Jurkat, Clone E6-1 (cell line): Measurements from ENCODE around the gene NACAD.

Source experiments
- DNase-seq: peaks from one replicate; pipeline ENCODE4 v3.0.0-alpha.2; 2011; ENCODE audit warnings: low read depth, low spot score
- H3K4me3 ChIP-seq: 2 replicates; pipeline ENCODE4 v1.5.1; 2011; ENCODE audit warnings: mild to moderate bottlenecking, low read length, control low read depth, moderate library complexity

NACAD gene

GRCh38 chr7:45098983-45099839, 10.4 kb upstream of the NACAD start:
- DNase-seq = no peak
- H3K4me3 ChIP-seq = no peak overlapping the region

DNA sequence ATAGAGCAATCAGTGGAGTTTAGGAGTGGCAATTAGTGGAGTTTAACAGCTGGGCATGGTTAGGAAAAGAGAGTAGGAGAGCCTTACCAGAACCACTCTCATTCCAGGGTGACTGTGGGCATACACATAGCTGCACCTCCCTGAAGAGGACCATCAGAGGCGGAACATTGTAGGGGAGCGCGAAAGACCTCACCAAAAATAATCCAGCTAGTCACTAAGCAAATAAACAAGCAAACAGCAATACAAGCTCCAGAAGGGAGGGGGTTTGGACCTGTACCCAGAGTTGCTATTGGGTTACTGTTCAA, 4.1 kb upstream of the NACAD start:
- no peak overlapping the region for H3K4me3 ChIP-seq
- no peak for DNase-seq

- no peak overlapping the region for H3K4me3 ChIP-seq
- no peak for DNase-seq
Observed at GRCh38 chr7:45092100-45092930, 3.5 kb upstream of the NACAD start.

GRCh38 chr7:45089341-45089891, 647 bp upstream of the NACAD start:
- DNase-seq = peak; percentile 34
- H3K4me3 ChIP-seq = peak overlapping the region; percentile 27

- DNase-seq = no peak
- no peak overlapping the region for H3K4me3 ChIP-seq
Observed at GRCh38 chr7:45088146-45088701, 545 bp downstream of the NACAD start.

DNA sequence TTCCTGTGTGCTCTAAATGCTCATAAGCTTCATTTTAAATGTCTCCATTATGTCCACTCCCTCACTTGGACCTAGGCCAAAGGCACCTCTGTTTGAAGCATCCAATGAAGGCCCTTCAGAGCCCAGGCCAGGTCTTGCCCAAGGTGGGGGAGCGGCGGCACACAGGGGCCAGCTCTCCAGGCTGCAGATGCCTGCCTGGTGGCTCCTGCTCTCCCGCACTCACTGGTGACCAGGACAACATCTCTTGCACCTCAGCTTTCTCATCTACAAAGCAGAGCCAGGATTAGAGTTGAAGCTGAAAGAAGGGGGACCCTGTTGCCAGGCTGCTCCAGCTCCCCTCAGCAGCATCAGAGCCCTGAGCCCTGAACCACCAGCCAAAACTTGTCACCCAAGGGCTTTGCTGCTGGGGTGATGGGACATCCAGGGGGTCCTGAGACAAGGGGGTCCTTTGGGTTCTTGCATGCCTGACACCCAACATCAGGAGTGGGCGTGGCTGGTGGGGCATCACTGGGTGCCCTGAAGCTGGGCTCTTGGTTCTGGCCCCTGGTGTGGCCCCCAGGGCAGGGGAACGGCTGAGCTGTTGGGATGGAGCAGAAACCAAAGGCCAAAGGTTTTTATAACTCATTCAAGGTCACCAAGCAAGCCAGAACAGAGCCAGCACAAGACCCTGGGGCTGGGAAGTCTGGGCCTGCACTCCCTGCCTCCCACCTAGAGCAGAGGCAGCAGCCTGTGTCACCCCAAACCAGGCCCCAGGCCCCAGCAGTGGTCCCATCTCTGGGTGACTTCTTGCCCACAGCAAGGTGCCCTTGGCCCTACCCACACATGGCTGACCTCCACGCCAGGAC, 1.2 kb downstream of the NACAD start:
- H3K4me3 ChIP-seq = no peak overlapping the region
- no peak for DNase-seq

- no peak overlapping the region for H3K4me3 ChIP-seq
- no peak for DNase-seq
Observed at GRCh38 chr7:45086331-45087065, 2.3 kb downstream of the NACAD start.

DNA sequence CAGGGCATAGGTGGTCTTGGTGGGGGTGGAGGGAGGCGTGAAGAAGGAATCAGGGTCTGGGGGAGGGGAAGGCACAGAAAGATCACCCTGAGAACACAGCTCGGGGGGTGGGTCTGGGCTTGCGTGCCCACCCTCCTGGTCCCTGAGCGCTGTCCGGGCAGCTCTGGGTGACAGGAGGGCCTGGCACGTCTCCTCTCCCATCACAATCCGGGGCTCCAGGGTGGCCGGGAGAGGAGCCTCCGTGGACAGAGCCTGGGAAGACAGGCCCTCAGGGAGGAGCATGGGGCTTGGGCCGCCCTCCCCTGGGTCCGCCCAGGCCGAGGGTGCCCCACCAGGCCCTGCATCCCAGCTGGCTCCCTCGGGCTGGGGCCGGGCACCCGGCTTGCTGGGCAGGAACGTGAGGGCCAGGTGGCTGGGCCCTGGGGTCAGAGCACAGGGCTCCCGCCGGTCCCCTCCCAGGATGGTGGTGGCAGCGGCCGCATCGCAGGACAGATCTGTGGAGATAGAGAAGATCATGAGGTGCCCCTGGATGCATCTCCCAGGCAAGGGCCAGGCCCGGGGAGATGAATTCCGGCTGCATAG, 3.1 kb downstream of the NACAD start:
- no peak for DNase-seq
- no peak overlapping the region for H3K4me3 ChIP-seq

GRCh38 chr7:45084901-45085618, 3.7 kb downstream of the NACAD start:
- no peak for DNase-seq

GRCh38 chr7:45084336-45084735, 4.4 kb downstream of the NACAD start:
- DNase-seq = no peak
- no peak overlapping the region for H3K4me3 ChIP-seq

More at GRCh38 chr7:45084901-45085618, 3.7 kb downstream of the NACAD start:
- no peak overlapping the region for H3K4me3 ChIP-seq

GRCh38 chr7:45082831-45083331, 5.9 kb downstream of the NACAD start:
- no peak for DNase-seq
- H3K4me3 ChIP-seq = no peak overlapping the region

DNA sequence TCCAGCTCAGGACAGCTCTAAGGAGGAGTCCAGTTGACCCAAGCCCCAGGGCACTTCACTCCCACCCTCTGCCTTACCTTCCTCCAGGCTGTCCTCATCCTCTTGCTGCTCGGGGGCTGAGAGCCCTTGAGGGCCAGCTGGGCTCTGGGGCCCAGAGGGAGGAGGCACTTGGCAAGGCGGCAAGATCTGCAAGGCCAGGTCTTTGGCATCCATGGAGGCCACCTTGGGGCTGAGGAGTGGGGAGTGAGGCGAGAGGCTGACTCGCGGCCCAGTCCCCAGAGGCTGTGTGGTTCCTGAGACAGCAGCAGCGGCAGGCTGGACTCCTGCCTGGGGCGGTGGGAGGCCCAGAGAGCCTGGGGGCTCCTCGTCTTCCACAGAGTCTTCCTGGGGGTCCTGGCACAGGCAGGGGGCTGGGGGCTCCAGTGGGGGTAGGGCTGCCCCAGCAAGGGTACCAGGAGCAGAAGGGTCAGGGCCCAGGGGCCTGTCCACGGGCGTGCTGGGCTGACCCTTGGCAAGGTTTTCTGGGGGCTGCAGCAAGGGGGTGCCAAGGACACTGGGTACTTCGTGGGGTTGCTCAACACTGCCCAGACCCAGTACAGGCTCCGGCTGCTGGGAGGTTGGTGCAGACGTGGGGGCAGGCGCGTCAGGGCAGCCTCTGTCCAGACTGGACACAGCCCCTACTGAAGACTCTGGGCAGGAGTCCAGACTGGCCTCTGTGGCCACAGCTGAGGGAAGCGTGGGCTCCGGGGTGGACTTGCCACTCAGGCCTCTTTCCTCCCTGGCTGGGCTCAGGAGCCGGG, 6.5 kb downstream of the NACAD start:
- no peak for DNase-seq
- H3K4me3 ChIP-seq = no peak overlapping the region

DNA sequence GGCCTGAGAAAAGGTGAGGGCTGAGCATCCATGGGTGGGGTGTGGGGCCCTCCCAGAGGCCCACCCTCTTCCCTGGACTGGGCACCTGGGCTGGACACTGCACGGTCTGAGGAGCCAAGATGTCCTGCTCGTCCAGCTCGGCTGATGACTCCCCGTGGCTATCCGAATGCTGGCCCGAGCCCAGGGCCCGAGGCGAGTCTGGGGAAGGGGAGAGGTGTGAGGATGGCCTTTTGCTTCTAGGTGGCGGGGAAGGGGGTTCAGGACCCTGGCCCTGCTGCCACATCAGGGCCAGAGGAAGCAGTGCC, 7.1 kb downstream of the NACAD start:
- no peak for DNase-seq
- H3K4me3 ChIP-seq = no peak overlapping the region

- no peak overlapping the region for H3K4me3 ChIP-seq
- no peak for DNase-seq
Observed at GRCh38 chr7:45080958-45081669, 7.7 kb downstream of the NACAD start.

- no peak for DNase-seq
- H3K4me3 ChIP-seq = no peak overlapping the region
Observed at GRCh38 chr7:45080265-45080957, 8.4 kb downstream of the NACAD start.
